Endothelial cell of umbilical vein (primary cell): Measurements from ENCODE around the gene FBXL4.

Experiments
- EZH2 ChIP-seq: IDR thresholded peaks from 2 replicates; pipeline ENCODE4 v1.6.1; 2012; ENCODE audit warnings: borderline replicate concordance, low read depth, mild to moderate bottlenecking, moderate library complexity, low read length, inconsistent platforms; ENCODE audit not compliant: severe bottlenecking
- FOS ChIP-seq: IDR thresholded peaks from 2 replicates; pipeline ENCODE4 v1.6.1; 2011; ENCODE audit warnings: mild to moderate bottlenecking, low read length, moderate library complexity, borderline replicate concordance; ENCODE audit not compliant: insufficient read depth
- MYC ChIP-seq: IDR thresholded peaks from one replicate; pipeline ENCODE4 v1.6.1; 2011; ENCODE audit warnings: mild to moderate bottlenecking, low read depth, low read length
- POLR2A ChIP-seq: IDR thresholded peaks from 2 replicates; pipeline ENCODE4 v1.6.1; 2012; ENCODE audit warnings: low read depth, mild to moderate bottlenecking, control low read depth, low read length
- POLR2AphosphoS5 ChIP-seq: IDR thresholded peaks from 2 replicates; pipeline ENCODE4 v1.6.1; 2012; ENCODE audit warnings: low read depth, mild to moderate bottlenecking, control low read depth, low read length, moderate library complexity; ENCODE audit not compliant: insufficient read depth
- TF ChIP-seq, protein P1 (sequence below), 2 donors: IDR thresholded peaks; 1 replicate in 1 of 2; 2 replicates in 1 of 2; pipeline ENCODE4 v1.5.1; 2011; ENCODE audit warnings: low read length in 2 of 2, mild to moderate bottlenecking in 2 of 2, moderate library complexity in 2 of 2, control low read depth in 1 of 2, inconsistent platforms in 1 of 2, low read depth in 1 of 2; ENCODE audit not compliant: insufficient read depth in 1 of 2; ENCODE audit errors: extremely low read depth in 1 of 2
- TF ChIP-seq, protein P2 (sequence below): IDR thresholded peaks from 2 replicates; pipeline ENCODE4 v1.6.1; 2011; ENCODE audit not compliant: insufficient read depth, insufficient read length

- TF ChIP-seq POLR2A = no peak
- TF ChIP-seq, protein P1, sequence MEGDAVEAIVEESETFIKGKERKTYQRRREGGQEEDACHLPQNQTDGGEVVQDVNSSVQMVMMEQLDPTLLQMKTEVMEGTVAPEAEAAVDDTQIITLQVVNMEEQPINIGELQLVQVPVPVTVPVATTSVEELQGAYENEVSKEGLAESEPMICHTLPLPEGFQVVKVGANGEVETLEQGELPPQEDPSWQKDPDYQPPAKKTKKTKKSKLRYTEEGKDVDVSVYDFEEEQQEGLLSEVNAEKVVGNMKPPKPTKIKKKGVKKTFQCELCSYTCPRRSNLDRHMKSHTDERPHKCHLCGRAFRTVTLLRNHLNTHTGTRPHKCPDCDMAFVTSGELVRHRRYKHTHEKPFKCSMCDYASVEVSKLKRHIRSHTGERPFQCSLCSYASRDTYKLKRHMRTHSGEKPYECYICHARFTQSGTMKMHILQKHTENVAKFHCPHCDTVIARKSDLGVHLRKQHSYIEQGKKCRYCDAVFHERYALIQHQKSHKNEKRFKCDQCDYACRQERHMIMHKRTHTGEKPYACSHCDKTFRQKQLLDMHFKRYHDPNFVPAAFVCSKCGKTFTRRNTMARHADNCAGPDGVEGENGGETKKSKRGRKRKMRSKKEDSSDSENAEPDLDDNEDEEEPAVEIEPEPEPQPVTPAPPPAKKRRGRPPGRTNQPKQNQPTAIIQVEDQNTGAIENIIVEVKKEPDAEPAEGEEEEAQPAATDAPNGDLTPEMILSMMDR (IDR thresholded peaks at IDR 0.05; ENCODE audit: extremely low read depth in 1 of 2, insufficient read depth in 1 of 2, low read depth in 1 of 2, low read length in 2 of 2) = no peak
- no peak for TF ChIP-seq POLR2AphosphoS5
- TF ChIP-seq EZH2 = peak; percentile 71
- TF ChIP-seq FOS = no peak
- TF ChIP-seq MYC = no peak
- TF ChIP-seq, protein P2, sequence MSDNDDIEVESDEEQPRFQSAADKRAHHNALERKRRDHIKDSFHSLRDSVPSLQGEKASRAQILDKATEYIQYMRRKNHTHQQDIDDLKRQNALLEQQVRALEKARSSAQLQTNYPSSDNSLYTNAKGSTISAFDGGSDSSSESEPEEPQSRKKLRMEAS = no peak
These were observed 118.8 kb downstream of the FBXL4 start for GRCh38 chr6:98828941-98829411.
